22Rv1 (cell line): Measurements from ENCODE around the gene SGPL1.

ENCODE experiments used
- H3K27ac ChIP-seq: fragments of 450-650 bp; 2 replicates; pipeline ENCODE4 v1.5.1; 2017
- CTCF ChIP-seq: fragments of 450-650 bp; IDR thresholded peaks from 2 replicates; pipeline ENCODE4 v1.5.1; 2017; ENCODE audit warnings: mild to moderate bottlenecking
- ZFX ChIP-seq: fragments of 450-650 bp; IDR thresholded peaks from 2 replicates; pipeline ENCODE4 v1.6.1; 2017; ENCODE audit warnings: antibody characterized with exemption, borderline replicate concordance

SGPL1 gene

GRCh38 chr10:70807556-70807955 is 8.2 kb upstream of the SGPL1 start:
- no peak overlapping the region for H3K27ac ChIP-seq
- TF ChIP-seq CTCF, result no peak
- no peak for TF ChIP-seq ZFX

GRCh38 chr10:70809011-70809611 is 6.6 kb upstream of the SGPL1 start:
- TF ChIP-seq CTCF (no peak), ZFX (no peak)
- H3K27ac ChIP-seq, result no peak overlapping the region

- H3K27ac ChIP-seq, result no peak overlapping the region
- no peak for TF ChIP-seq CTCF
- TF ChIP-seq ZFX, result no peak
These were observed 6.0 kb upstream of the SGPL1 start for GRCh38 chr10:70809726-70810125.

GRCh38 chr10:70810967-70811366 is 4.8 kb upstream of the SGPL1 start:
- no peak overlapping the region for H3K27ac ChIP-seq
- TF ChIP-seq CTCF (no peak), ZFX (no peak)

- no peak overlapping the region for H3K27ac ChIP-seq
- TF ChIP-seq ZFX (no peak), CTCF (no peak)
These were observed 3.9 kb upstream of the SGPL1 start for GRCh38 chr10:70811881-70812280.

GRCh38 chr10:70812814-70813213 is 2.9 kb upstream of the SGPL1 start:
- no peak for TF ChIP-seq ZFX
- TF ChIP-seq CTCF, result no peak
- H3K27ac ChIP-seq, result no peak overlapping the region

GRCh38 chr10:70814126-70814525 is 1.6 kb upstream of the SGPL1 start:
- TF ChIP-seq ZFX, result no peak
- TF ChIP-seq CTCF, result no peak
- H3K27ac ChIP-seq, result no peak overlapping the region
